GM12872 (cell line): Measurements from ENCODE around the gene PLXDC2.

Experiments used
- TF ChIP-seq, protein P1 (sequence below): IDR thresholded peaks from 3 replicates; pipeline ENCODE4 v1.5.1; 2011; ENCODE audit warnings: low read depth, mild to moderate bottlenecking, low read length, moderate library complexity; ENCODE audit not compliant: insufficient read depth

Gene PLXDC2

DNA sequence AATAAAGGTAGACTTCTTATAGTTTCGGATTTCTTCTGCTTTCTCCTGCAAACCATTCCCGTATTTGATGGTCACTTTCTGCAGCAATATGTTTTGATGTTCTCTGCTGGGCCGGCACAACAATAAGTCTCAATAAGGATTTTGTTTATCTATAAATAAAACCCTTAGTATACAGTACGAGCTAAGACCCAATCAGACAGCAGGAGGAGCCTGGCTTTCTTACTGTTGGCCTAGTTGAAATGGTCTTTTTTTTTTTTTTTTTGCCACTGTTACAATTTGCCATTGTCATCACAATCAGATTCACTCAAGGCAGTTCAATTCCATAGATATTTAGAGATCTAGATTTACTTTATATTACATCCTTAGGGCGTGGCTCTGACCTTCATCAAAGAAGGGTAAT is 76.4 kb downstream of the PLXDC2 start:
- TF ChIP-seq, protein P1, sequence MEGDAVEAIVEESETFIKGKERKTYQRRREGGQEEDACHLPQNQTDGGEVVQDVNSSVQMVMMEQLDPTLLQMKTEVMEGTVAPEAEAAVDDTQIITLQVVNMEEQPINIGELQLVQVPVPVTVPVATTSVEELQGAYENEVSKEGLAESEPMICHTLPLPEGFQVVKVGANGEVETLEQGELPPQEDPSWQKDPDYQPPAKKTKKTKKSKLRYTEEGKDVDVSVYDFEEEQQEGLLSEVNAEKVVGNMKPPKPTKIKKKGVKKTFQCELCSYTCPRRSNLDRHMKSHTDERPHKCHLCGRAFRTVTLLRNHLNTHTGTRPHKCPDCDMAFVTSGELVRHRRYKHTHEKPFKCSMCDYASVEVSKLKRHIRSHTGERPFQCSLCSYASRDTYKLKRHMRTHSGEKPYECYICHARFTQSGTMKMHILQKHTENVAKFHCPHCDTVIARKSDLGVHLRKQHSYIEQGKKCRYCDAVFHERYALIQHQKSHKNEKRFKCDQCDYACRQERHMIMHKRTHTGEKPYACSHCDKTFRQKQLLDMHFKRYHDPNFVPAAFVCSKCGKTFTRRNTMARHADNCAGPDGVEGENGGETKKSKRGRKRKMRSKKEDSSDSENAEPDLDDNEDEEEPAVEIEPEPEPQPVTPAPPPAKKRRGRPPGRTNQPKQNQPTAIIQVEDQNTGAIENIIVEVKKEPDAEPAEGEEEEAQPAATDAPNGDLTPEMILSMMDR, result no peak

DNA sequence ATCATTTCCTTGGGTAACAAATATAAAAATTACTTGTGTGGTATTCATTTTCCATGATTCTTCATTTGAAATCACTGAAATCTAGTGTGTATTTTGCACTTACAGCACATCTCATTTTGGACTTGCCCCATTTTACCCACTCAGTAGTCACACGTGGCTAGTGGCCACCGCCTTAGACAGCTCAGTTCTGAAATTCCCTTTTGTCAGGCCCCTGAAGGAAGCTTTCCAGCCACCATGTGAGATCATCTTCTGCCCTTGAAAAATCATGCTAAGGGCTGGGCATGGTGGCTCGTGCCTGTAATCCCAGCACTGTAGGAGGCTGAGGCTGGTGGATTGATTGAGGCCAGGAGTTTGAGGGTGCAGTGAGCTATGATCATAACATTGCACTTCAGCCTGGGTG is 79.3 kb downstream of the PLXDC2 start:
- TF ChIP-seq, protein P1, result no peak

DNA sequence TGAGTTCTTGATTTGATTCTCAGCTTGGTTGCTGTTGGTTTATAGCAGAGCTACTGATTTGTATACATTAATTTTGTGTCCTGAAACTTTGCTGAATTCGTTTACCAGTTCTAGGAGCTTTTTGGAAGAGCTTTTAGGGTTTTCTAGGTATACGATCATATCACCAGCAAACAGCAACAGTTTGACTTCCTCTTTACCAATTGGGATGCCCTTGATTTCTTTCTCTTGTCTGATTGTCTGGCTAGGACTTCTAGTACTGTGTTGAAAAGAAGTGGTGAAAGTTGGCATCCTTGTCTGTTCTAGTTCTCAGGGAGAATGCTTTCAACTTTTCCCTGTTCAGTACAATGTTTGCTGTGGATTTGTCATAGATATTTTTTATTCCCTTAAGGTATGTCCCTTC is 86.2 kb downstream of the PLXDC2 start:
- TF ChIP-seq, protein P1, result no peak

DNA sequence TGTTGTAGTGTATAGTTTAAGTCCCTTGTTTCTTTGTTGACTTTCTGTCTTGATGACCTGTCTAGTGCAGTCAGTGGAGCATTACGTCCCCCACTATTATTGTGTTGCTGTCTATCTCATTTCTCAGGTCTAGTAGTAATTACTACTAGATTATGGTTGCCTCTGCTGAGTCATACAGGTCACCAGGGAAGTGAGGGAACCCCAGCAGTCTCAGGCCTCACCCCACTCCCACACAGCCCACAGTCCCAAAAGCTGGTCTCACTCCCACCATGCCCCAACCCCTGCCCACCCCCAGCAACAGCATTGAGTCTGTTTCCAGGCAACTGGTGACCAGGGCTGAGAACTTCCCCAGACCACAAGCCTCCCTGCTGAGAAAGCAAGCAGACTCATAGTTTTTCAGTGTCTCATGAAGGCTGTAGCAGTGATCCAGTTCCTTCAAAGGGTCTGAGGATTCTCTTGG is 88.0 kb downstream of the PLXDC2 start:
- TF ChIP-seq, protein P1, result no peak

DNA sequence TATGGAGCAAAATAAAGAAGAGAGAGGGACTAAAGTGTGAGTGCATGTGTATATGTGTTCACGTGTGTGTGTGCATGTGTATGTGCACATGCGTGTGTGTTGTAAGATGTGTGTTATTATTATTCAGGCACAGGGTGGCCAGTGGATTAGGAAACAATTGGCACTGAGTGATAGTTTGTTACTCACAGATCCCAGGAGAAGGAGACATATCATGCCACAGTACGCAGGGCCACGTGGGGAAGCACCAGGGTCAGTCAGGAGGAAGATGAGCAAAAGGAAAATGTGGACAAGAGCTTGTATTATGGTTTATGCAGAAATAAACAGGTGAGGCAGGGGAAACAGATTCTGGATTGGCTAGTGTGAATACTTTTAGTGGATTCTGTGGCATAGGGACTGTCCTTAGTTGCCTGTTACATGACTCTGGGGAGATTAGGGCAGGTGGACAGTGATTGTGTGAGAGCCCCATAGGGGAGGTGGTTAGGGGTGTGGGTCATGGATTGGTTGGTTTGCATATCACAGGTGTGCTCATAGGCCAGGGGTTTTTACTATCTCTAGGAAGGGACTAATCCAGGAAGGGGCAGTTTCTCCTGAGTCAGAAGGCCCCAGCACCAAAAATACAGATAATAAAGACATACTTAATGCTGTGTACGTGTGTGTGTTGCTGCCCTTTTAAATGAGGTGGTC is 90.0 kb downstream of the PLXDC2 start:
- TF ChIP-seq, protein P1, result no peak

DNA sequence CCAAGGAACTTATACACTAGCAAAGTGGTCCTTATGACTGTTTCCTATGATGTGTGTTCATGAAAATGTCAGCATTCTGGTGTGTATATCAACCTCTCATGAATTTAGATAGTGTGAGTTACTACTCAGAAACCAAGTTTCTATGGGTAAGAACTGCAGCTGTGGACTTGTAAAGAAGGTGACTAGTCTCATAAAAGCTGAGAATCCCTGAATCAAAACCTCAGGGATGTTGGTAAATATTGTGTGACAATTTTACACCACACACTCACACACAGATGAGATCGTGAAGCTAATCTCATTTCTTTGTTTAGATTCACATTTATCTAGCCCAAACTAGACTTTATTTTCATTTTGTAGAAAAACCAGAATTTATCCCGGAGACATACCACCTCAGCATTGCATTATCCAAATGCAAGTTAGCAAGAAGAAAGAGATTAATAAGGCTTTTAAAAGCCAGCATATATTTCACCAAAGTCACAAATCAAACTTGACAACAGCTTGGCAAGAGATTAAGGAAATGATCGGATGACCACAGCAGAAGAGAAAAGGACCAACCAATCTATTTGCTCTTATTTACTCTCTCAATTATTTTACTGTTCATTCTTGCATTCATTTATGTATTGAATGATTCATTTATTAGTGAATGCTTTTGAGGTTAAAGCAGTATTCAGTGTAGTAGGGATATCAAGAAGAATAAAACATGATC is 92.9 kb downstream of the PLXDC2 start:
- TF ChIP-seq, protein P1, result no peak

DNA sequence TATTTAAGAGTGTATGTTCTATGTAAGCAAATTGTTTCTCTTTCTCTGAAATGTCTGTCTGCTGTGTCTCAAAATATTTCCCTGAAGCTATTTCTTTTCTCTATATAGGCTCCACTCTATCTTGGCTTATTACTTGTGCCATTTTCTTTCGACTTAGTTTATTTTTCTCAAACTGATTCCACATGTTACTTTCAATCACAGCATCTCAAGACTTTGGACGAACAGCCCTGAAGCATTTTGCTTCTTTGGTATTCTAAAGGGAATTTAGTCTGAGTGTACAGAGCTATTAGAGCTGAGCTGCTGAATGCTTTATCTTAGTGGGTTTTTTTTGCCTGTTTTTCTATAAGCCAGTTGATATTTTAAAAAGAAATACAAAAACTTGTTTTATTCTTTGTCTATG is 95.7 kb downstream of the PLXDC2 start:
- TF ChIP-seq, protein P1, result no peak
